ENCODE data around the gene TMEM86A.

Gene TMEM86A

DNA sequence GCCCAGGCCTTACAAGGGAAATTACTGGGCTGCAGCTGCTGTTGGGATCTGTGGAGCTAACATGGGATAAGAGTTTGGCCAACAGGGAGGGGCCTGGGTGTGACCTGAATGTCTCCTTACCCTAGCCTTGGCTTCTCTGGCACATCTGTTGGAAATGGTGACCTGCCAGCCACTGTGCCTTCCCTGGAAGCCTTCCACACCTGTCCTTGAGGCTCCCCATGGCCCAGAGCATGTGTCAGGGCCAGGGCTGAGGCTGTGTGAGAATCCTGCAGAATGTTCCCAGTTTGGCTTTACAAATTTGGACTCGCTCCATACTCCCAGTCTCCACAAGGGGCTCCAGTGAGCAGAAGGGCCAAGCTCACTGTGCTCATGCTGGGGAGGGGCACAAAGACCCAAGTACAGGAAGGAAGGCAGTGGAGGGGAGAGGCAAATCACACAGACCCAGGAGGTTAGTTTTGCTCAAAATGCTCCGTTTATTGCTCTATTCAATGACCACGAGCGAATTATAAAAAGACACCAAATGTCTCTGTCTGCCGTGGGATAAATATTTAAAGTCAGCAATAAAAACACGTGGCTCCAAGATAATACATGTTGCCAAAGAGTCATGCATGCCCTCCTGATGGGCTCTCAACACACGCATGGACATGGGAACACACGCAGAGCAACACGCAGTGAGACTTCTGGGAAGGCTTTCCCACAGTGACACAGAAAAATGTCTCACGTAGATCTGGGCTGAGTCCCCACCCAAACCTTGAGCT, 29.1 kb downstream of the TMEM86A start:
- DNase-seq: no peak

- DNase-seq: no peak
These were observed 30.1 kb downstream of the TMEM86A start for GRCh38 chr11:18728658-18729057.

DNA sequence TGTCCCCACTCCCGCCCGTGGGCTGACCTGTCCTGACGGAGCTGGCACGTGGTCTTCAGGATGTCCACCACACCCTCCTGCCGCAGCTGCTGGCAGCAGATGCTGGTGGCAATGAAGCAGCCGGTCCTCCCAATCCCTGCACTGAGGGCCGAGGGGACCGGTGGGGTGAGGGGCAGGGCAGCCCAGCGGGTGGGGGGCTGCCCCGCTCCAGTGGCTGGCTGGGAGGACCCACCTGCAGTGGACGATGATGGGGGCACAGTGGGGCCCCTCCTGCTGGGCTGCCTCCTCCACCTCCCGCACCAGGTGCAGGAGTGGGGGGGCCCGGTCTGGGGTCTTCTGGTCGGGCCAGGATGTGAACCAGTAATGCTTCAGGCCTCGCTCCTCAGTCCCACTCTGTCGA, 30.8 kb downstream of the TMEM86A start:
- DNase-seq: no peak

GRCh38 chr11:18730020-18730419, 31.4 kb downstream of the TMEM86A start:
- DNase-seq: no peak

DNA sequence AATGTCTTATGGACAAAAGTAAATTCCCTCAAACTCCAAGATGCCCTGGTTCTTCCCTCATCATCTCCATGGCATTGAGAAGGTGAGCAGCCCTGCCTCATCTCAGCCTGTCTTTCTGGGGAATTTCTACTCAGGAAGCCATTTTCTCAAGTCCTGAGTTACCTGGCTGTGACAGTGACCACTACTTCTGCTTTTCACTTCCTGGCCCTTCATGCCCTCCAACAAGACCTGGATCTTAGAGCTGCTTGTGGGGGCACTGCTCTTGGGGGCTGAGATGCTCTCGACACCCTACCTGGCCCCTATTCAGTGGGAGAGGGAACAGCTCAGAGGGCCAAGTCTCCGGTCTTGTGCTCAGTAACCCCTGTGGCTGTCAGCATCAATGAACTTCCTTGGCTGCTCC, 32.9 kb downstream of the TMEM86A start:
- DNase-seq: no peak

DNA sequence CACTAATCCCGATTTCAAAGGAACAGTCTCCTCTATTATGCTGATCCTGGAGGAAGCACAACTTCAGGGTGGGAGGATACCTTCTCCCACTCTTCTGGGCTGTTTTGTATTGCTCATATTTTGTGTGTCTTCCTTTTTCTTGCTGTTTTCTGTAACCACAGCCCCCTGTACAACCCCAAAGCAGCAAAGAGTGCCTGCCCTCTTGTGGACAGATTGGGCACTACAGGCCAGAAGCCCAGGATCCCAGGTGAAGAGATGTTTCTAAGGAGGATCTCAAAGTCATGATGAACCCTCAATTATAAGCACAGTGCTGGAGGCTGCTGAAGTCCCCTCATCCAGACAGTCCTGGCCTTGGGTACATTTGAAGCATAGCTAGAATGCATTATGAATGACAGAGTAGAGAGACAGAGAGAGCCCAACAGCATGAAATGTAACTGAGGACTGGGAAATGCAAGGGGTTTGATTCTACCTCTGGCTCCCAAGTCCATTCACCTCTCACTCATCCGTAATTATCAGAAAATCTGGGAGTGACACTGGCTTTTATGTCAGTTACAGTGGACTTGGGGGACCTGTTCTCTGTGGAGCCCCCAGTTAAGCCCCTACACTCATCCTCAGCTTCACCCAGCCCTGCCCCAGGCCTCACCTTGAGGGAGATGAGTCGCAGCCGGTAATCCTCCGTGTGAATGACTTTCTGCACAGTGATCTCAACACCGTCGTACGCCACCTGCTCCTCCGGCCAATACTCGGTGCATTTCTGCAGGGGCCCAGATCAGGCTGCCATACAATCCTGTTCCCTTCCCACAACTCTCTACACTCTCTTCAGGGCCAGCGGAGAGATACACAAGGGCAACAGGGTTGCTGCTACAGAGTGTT, 33.6 kb downstream of the TMEM86A start:
- DNase-seq: peak; percentile 35

- DNase-seq: no peak
These were observed 34.6 kb downstream of the TMEM86A start for GRCh38 chr11:18733202-18733601.

DNA sequence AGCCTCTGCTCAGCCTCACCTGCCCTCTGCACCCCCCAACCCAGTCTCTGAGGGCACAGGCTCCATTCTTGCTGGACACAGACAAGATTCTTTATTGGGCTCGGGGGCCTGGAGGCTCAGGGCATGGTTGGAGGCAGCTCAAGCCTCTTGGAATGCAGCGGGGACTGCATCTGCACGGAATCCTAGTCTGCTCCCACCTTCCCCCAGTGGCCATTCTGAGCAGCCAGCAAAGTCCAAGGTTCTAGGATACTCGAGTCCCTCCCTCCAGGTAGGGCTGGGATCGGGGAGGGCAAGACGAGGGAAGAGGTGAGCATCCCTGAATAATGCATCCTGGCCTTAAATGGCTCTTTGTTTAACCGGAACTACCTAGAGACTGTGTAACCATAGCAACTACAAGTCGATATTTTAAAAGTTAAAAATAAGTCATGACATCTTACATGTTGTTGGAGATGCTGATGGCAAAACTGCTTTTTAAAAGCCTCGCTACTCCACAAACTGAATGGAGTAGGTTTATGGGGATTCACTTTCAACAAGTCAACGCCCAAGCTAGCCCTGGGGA, 38.1 kb downstream of the TMEM86A start:
- DNase-seq: no peak

DNA sequence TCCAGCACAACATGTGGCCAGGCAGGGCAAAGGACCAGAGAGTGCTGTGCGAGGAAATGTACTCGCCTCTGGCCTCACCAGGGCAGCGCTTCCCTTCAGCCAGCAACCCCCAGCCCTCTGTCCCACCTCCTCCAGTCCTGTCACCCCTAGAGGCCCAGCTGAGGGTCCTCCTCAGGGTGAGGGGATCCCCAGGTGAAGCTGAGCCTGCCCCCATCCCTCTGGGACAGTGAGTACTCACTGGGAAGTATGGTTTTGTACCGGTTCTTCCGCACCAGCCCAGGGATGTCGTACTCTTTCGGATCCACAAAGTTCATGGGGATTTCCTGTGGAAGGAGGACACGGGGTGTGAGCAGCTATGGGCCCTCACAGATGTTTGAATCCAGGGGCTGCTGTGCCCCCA, 39.1 kb downstream of the TMEM86A start:
- DNase-seq: no peak

GRCh38 chr11:18739685-18740084, 41.1 kb downstream of the TMEM86A start:
- DNase-seq: no peak

GRCh38 chr11:18741783-18742182, 43.2 kb downstream of the TMEM86A start:
- DNase-seq: no peak

GRCh38 chr11:18743365-18743764, 44.8 kb downstream of the TMEM86A start:
- DNase-seq: no peak

DNA sequence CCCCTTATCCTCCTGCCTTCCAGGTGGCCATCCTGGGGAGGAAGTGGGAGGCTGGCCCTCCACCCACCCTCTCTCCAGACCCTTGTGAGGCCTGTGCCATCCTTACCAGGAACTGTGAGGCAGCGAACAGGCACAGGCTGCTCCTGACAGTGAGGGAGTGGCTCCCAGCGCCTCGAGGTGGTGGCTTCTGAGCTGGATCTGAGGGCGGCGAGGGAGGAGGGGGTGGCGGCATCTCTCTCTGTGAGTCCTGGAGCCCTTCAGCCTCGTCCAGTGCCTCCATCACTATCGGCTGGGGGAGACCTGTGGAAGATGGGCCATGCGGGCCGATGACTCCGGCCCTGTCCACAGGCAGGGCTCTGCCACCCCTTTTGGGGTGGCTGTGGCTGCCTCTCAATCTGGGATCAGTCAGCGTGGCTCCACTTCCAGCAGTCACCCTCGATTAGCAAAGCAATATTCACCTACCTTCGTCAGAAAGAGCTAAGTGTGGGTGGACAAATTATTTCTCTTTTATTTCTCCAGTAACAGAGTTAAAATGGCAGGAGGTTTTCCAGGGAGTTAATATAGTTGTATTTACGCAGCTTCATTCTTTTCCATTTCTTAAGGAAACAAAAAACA, 45.4 kb downstream of the TMEM86A start:
- no peak for DNase-seq

DNA sequence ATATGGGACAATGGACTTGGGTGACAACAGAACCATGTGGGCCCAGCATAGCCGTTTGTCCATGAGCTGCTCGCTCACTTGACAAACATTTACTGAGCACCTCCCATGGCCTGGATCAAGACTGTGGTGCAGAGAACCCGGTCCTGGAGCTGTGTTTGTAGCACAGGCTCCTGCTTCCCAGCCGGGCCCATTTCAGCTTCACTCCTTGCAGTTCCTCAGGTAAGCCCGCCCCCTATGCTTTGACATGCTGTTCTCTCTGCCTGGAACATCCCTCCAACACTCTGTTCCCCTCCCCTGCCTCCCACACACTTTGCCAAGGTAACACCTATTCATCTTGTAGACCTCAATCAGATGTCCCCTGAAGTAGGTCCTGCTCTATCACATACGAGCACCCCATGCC, 46.7 kb downstream of the TMEM86A start:
- no peak for DNase-seq

GRCh38 chr11:18748766-18749365, 50.3 kb downstream of the TMEM86A start:
- DNase-seq: no peak

DNA sequence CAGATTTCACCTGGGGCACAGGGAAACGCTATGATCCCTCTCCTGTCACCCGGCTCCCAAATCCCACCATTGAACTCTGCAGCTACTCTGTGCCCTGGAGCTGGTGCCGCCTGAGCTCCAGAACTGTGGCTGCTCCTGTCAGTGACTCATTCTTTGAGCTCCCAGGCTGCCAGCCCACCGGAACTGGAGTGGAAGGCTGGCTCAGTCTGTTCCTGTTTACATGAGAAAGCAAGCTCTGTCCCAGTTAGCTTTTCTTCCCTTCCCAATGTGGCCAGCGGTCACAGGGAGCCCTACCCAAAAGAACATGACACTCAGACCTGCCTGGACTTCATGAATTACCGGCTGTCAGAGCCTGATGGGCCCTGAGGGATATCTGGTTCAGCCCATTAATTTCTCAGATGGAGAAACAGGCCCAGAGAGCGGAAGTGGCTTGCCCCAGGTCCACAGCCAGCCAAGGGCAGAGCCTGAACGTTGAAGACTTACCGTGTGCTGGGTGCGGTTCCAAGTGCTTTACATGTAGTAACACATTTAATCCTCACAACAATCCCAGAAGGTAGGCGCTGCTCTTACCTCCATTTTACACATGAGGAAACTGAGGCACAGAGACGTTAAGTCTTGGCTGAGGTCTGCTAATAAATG, 51.2 kb downstream of the TMEM86A start:
- DNase-seq: peak; percentile 55

DNA sequence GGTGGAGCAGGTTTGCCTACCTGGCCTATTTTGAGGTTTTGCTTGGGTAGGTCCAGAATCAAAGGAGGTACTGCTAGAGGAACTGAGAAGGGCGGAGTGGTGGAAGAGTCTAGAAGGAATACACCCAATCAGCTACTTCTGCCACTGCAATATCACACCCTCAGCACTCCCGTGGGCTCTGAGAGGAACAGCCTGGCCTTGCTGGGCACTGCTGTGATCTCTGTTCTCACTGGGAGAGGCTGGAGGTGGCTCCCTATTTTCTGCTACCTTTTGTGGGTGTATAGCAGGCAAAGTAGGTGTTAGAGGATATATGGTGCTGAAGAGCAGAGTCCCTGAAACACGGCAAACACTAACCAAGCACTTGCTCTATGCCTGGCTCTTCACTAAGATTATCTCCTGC, 52.4 kb downstream of the TMEM86A start:
- DNase-seq: no peak

DNA sequence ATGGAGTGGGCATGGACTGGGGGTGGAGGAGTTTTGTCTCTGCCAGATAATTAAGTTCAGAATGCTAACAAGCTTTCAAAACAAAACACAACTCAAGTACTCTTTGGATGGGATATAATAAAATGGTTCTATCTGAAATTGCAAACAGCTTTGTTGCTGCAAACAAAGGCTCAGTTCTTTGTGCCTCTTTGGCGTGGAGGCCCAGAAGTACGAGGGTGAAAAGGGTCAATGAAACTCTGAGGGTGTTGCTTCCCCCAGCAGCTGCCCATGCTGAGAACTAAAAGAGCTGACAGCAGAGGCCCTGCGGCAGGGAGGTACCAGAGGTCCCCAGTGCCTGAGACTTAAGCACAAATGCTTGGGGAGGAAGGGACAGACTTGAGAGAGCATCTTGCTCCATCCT, 53.9 kb downstream of the TMEM86A start:
- no peak for DNase-seq

DNA sequence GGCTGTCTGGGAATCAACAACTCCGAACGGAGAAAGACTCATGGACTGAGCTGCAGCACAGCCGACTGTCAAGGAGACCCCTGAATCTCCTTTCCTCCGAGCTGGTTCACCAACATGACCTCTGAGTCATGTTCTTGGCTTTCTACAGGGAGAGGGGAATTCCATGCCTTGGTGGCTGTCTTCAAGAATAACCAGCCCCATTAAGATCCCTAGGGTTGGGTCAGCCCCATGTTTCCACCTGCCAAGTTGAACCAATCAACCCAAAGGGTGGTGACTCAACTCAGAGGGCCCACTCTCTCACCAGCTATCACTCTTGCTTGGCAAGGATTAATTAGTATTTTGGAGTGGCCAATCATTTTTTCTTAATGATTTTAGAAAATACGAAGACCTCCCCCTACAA, 55.7 kb downstream of the TMEM86A start:
- no peak for DNase-seq

Data from kidney glomerular epithelial cell (primary cell).